Measurements from ENCODE around the gene MYH14. TPM values are rescaled to one million over a fixed set of nuclear protein-coding genes. Genes with fewer than 3 reads are reported as not detected.
A peak's percentile ranks its signal among the peaks of the same experiment; 100 is the strongest.

MYH14 gene
- total and polyA plus RNA-seq, 5 donors: 69.9 to 92.9 (median 73.6) TPM

DNA sequence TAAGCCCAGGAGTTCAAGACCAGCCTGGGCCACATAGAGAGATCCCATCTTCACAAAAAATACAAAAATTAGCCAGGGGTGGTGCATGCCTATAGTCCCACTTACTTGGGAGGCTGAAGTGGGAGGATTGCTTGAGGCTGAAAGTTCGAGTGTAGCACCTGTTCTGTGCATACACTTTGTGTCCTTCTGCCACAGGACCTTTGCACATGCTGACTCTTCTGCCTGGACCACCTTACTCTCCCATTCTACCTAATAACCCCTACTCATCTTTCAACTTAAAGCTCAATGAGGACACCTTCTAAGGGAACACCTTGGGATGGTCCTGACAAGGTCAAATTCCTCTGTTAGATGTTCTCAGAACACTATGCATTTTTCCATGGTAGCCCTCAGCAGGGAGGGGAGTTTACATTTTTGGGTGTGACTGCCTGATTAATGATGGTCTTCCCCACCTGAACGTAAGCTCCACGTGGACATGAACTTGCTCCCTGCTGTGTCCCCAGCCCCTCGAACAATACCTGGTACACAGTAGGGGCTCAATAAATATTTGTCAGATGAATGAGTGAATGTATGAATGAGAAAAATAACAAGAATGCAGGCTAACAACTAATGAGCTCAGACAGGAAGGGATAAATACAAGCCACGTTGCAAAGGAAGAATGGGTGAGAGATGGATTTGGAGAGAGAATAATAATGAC is 29.2 kb upstream of the MYH14 start:
- ATAC-seq (no peak), DNase-seq (no peak)
- H3K27ac ChIP-seq (ENCODE audit: low read length): no peak overlapping the region
- no peaks in the 10 kb centered on the region for H3K9me3 ChIP-seq (ENCODE audit: control insufficient read depth, low read length)
- intact Hi-C loops (cut with DNase I): no loop called here
- no peaks in the 10 kb centered on the region for H3K4me1 ChIP-seq (ENCODE audit: control insufficient read depth, insufficient read depth, low read length)
- WGBS: 56% methylated on average over 5 of the region's 5 CpGs
- no peak overlapping the region for H3K4me3 ChIP-seq (ENCODE audit: low read length)
- H3K27me3 ChIP-seq (ENCODE audit: control insufficient read depth, insufficient read depth): no peaks in the 10 kb centered on the region

DNA sequence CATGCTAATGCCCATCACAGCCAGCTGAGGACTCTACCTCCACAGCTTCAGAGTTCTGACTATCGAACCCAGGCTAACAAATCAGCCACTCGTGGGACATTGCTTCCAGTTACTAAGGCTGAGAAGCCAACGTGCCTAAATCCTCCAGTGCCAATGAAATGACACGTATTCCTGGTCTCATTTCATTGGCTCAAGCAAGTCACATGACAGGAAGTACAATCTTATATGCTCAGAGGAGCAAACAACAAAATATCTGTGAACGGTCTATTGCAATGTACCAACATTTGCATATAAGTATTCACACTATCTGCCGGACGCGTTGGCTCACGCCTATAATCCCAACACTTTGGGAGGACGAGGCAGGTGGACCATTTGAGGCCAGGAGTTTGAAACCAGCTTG is 27.5 kb upstream of the MYH14 start:
- no peak for DNase-seq
- intact Hi-C loops (cut with DNase I): no loop called here
- H3K4me1 ChIP-seq (ENCODE audit: control insufficient read depth, insufficient read depth, low read length): no peaks in the 10 kb centered on the region

DNA sequence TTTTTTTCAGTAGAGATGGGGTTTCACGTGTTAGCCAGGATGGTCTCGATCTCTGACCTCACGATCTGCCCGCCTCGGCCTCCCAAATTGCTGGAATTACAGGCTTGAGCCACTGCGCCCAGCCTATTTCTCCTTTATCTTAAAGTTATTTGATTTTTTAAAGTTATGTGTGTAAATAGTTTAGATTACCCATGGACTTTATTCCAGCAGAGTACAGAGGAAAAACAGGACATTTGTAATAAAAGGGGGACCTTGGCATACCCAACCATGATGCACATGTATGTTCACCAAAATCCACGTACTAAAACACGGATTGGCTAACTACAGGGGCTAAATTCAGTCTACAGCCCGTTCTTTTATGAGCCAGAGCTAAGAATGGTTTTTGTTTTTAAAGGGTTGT is 26.6 kb upstream of the MYH14 start:
- DNase-seq: no peak
- ATAC-seq: no peak
- Histone ChIP-seq H3K27me3 (ENCODE audit: control insufficient read depth, insufficient read depth) (no peaks in the 10 kb centered on the region), H3K4me3 (ENCODE audit: low read length) (no peak overlapping the region), H3K27ac (ENCODE audit: low read length) (no peak overlapping the region), H3K4me1 (ENCODE audit: control insufficient read depth, insufficient read depth, low read length) (no peaks in the 10 kb centered on the region), H3K9me3 (ENCODE audit: control insufficient read depth, low read length) (no peaks in the 10 kb centered on the region)
- intact Hi-C loops (cut with DNase I): no loop called here
- 87% methylated on average over 9 of the region's 9 CpGs for WGBS

More for the DNA sequence above, 27.5 kb upstream of the MYH14 start:
- no peaks in the 10 kb centered on the region for H3K9me3 ChIP-seq (ENCODE audit: control insufficient read depth, low read length)
- H3K4me3 ChIP-seq (ENCODE audit: low read length): no peak overlapping the region
- no peak for ATAC-seq
- 84% methylated on average over 10 of the region's 10 CpGs for WGBS
- H3K27ac ChIP-seq (ENCODE audit: low read length): no peak overlapping the region
- H3K27me3 ChIP-seq (ENCODE audit: control insufficient read depth, insufficient read depth): no peaks in the 10 kb centered on the region

DNA sequence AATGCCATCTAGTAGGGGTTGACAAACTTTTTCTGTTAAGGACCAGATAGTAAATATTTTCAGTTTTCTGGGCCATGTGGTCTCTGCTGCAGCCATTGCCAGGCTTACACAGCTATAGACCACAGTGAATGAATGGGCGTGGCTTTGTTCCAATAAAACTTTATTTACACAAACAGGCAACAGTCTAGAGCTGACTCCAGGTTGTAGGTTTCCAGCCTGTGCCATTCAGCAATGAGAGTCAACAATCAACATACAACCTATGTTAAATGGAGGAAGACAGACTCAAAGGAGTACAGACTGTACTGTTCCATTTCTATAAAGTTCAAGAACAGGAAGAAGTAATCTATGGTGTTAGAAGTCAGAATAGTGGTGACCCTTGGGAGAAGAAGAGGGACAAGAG is 25.1 kb upstream of the MYH14 start:
- no peaks in the 10 kb centered on the region for H3K27me3 ChIP-seq (ENCODE audit: control insufficient read depth, insufficient read depth)
- 61% methylated on average over 1 of the region's 1 CpG for WGBS
- H3K4me3 ChIP-seq (ENCODE audit: low read length): no peak overlapping the region
- no peaks in the 10 kb centered on the region for H3K9me3 ChIP-seq (ENCODE audit: control insufficient read depth, low read length)
- no peak overlapping the region for H3K27ac ChIP-seq (ENCODE audit: low read length)
- H3K4me1 ChIP-seq (ENCODE audit: control insufficient read depth, insufficient read depth, low read length): no peaks in the 10 kb centered on the region
- no peak for DNase-seq
- intact Hi-C loops (cut with DNase I): no loop called here
- ATAC-seq: no peak

DNA sequence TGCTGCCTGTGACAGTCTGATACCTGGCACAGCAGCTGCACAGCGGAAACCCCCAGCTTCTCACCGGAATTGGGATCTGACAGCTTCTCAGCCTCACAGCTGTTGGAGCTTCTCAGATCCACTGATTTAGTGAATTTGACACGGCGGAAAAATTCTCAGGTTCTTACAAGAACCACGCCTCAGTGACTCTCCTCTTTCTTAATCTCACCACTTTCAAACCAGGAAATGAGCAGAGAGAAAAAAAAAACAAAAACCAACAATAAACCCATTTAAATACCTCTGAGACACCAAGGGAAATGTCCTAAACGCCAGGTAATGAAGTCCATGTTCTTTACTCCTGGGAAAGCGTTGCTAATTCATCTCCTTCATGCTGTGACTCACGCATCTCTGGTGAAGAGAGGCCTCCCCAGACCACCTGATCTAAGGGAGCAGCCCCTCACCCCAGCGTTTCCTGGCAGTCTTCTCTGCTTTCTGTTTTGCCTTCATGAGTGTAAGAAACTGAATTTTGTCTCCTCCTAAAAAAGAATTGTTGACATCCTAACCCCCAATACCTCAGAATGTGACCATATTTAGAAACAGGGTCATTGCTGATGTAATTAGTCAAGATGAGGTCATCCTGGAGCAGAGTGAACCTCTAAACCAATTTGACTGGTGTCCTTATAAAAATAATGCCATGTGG is 24.4 kb upstream of the MYH14 start:
- Histone ChIP-seq H3K4me3 (ENCODE audit: low read length) (no peak overlapping the region), H3K4me1 (ENCODE audit: control insufficient read depth, insufficient read depth, low read length) (no peaks in the 10 kb centered on the region), H3K9me3 (ENCODE audit: control insufficient read depth, low read length) (no peaks in the 10 kb centered on the region), H3K27ac (ENCODE audit: low read length) (no peak overlapping the region), H3K27me3 (ENCODE audit: control insufficient read depth, insufficient read depth) (no peaks in the 10 kb centered on the region)
- ATAC-seq (no peak), DNase-seq (no peak)
- intact Hi-C loops (cut with DNase I): no loop called here
- 58% methylated on average over 9 of the region's 9 CpGs for WGBS

DNA sequence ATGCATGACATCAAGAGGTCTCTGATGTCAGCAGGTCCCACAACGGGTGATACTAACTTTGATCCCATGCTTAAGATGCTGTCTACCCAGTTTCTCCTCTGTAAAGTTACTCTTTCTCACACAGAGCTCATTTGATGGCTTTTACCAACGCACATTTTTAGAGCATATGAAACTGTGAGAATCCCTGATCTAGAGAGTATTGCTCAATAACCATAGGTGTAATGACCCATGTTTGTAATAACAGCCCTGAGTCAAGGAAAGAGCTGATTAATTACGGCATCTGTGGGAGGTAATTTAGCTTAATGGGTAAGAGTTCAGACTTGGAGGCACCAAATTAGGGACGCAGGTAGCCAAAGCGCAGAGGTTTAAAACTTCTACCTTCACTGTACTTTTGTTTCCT is 22.3 kb upstream of the MYH14 start:
- intact Hi-C loops (cut with DNase I): no loop called here
- ATAC-seq (no peak), DNase-seq (no peak)
- H3K27ac ChIP-seq (ENCODE audit: low read length): no peak overlapping the region
- H3K27me3 ChIP-seq (ENCODE audit: control insufficient read depth, insufficient read depth): no peaks in the 10 kb centered on the region
- H3K9me3 ChIP-seq (ENCODE audit: control insufficient read depth, low read length): no peaks in the 10 kb centered on the region
- no peaks in the 10 kb centered on the region for H3K4me1 ChIP-seq (ENCODE audit: control insufficient read depth, insufficient read depth, low read length)
- WGBS: 82% methylated on average over 5 of the region's 5 CpGs
- H3K4me3 ChIP-seq (ENCODE audit: low read length): no peak overlapping the region

DNA sequence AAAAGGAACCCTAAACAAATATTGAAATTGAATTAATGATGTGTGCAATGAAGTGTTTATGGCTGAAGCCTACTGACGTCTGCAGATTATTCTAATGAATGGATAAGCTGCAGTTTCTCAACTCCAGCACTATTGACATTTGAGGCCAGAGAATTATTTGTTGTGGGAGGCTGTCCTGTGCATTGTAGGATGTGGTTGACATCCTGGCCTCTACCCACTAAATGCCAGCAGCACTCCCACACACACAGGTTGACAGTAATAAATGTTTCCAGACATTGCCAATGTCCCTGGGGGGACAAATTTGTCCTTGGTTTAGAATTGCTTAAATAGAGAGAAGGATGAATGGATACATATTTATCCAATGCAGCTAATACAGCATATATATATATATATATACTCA is 19.2 kb upstream of the MYH14 start:
- H3K27me3 ChIP-seq (ENCODE audit: control insufficient read depth, insufficient read depth): no peaks in the 10 kb centered on the region
- H3K9me3 ChIP-seq (ENCODE audit: control insufficient read depth, low read length): no peaks in the 10 kb centered on the region
- H3K27ac ChIP-seq (ENCODE audit: low read length): no peak overlapping the region
- ATAC-seq: no peak
- DNase-seq: no peak
- no peaks in the 10 kb centered on the region for H3K4me1 ChIP-seq (ENCODE audit: control insufficient read depth, insufficient read depth, low read length)
- 31% methylated on average over 1 of the region's 1 CpG for WGBS
- intact Hi-C loops (cut with DNase I): no loop called here
- H3K4me3 ChIP-seq (ENCODE audit: low read length): no peak overlapping the region

DNA sequence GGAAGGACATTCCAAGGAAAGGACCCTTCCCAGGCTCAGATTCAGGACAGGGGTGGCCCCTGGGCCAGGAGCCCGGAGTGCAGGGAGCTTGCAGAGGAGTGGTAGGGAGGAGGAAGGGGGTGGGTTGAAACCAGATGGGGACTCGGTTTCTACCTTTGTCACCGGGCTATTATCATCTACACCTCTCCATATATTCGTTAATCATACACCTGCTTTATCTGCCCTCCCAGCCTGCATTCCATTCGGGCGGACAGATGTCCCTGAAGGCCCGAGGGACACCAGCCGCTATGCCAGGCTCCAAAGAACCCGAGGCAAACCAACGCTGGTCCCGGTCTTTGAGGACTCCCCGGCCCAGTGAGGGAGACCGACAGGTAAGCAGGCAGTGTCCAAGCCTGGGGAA is 15.5 kb upstream of the MYH14 start:
- 83% methylated on average over 13 of the region's 13 CpGs for WGBS
- no peak for DNase-seq
- intact Hi-C loops (cut with DNase I): no loop called here
- Histone ChIP-seq H3K9me3 (ENCODE audit: control insufficient read depth, low read length) (no peaks in the 10 kb centered on the region), H3K4me1 (ENCODE audit: control insufficient read depth, insufficient read depth, low read length) (no peaks in the 10 kb centered on the region), H3K27ac (ENCODE audit: low read length) (no peak overlapping the region), H3K27me3 (ENCODE audit: control insufficient read depth, insufficient read depth) (no peaks in the 10 kb centered on the region), H3K4me3 (ENCODE audit: low read length) (no peak overlapping the region)
- ATAC-seq: no peak

DNA sequence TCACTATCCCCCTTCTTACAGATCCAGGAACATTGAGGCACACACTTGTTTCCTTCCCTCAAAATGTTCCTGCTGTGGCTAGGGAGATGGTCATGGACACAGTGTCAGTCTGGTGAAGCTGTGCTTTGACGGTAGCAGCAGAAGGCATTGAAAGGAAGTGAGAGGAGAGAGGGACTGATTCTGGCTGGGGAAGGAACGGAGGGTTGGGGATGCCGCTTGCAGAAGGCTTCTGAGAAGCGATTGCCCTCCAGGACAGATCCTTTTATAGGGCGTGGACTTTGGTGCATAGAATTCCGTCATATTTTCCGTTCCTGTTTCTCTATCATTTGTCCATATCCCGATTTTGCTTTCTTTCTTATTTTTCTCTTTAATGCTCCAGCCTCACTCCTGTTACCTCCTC is 14.1 kb upstream of the MYH14 start:
- no peak overlapping the region for H3K4me3 ChIP-seq (ENCODE audit: low read length)
- H3K27ac ChIP-seq (ENCODE audit: low read length): no peak overlapping the region
- ATAC-seq (no peak), DNase-seq (no peak)
- no peaks in the 10 kb centered on the region for H3K4me1 ChIP-seq (ENCODE audit: control insufficient read depth, insufficient read depth, low read length)
- no peaks in the 10 kb centered on the region for H3K9me3 ChIP-seq (ENCODE audit: control insufficient read depth, low read length)
- no peaks in the 10 kb centered on the region for H3K27me3 ChIP-seq (ENCODE audit: control insufficient read depth, insufficient read depth)
- WGBS: 68% methylated on average over 8 of the region's 8 CpGs
- intact Hi-C loops (cut with DNase I): no loop called here

DNA sequence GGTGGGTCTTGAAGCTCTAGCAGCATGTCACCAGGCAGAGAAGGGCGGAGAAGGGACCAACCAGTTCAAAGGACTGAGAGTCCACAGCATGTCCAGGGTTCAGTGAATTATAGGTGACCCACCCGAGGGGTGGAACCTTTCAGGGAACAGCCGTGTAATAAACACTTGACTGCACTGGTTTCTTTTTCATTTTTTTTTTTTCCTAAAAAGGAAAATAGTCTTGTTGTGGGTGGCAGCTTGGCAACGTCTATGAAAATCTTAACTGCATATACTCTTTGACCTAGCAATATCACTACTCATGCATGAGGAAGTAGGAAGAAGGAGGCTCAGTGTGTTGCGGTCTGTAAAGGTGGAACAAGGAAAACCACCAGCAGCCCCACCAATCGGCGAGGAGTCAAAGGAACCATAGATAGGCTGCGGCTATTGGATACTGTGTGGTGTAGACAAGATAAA is 13.0 kb upstream of the MYH14 start:
- H3K9me3 ChIP-seq (ENCODE audit: control insufficient read depth, low read length): no peaks in the 10 kb centered on the region
- H3K4me3 ChIP-seq (ENCODE audit: low read length): no peak overlapping the region
- 70% methylated on average over 8 of the region's 8 CpGs for WGBS
- H3K27ac ChIP-seq (ENCODE audit: low read length): no peak overlapping the region
- intact Hi-C loops (cut with DNase I): no loop called here
- no peaks in the 10 kb centered on the region for H3K4me1 ChIP-seq (ENCODE audit: control insufficient read depth, insufficient read depth, low read length)
- DNase-seq (no peak), ATAC-seq (peak in 1 of 2 donors; percentile 19)
- no peaks in the 10 kb centered on the region for H3K27me3 ChIP-seq (ENCODE audit: control insufficient read depth, insufficient read depth)

DNA sequence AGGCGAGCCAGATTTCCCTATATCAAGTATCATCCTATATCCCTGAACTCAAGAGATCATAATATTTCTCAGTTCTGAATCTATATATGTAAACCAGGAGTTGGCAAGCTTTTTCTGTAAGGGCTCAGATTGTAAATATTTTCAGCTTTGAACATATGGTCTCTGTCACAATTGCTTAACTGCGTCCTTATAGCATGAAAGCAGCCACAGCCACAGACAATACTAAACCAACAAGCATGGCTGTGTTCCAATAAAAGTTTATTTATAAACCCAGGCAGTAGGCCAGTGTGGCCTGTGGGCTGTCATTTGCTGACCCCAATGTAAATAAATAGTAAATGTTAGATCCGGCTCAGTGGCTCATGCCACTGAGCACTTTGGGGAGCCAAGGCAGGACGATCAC is 12.2 kb upstream of the MYH14 start:
- Histone ChIP-seq H3K9me3 (ENCODE audit: control insufficient read depth, low read length) (no peaks in the 10 kb centered on the region), H3K27me3 (ENCODE audit: control insufficient read depth, insufficient read depth) (no peaks in the 10 kb centered on the region), H3K27ac (ENCODE audit: low read length) (peak overlapping the region; percentile 4), H3K4me1 (ENCODE audit: control insufficient read depth, insufficient read depth, low read length) (no peaks in the 10 kb centered on the region), H3K4me3 (ENCODE audit: low read length) (no peak overlapping the region)
- intact Hi-C loops (cut with DNase I): no loop called here
- 37% methylated on average over 4 of the region's 4 CpGs for WGBS
- ATAC-seq (no peak), DNase-seq (no peak)

Measured in right cardiac atrium (tissue), 5 donors.